Embryonic facial prominence (tissue), 1 donor: ENCODE measurements around the gene IGFBP3.

Experiments used
- DNase-seq: peaks from one replicate; pipeline ENCODE4 v3.0.0-alpha.2; 2016; ENCODE audit errors: extremely low spot score

Gene IGFBP3

DNA sequence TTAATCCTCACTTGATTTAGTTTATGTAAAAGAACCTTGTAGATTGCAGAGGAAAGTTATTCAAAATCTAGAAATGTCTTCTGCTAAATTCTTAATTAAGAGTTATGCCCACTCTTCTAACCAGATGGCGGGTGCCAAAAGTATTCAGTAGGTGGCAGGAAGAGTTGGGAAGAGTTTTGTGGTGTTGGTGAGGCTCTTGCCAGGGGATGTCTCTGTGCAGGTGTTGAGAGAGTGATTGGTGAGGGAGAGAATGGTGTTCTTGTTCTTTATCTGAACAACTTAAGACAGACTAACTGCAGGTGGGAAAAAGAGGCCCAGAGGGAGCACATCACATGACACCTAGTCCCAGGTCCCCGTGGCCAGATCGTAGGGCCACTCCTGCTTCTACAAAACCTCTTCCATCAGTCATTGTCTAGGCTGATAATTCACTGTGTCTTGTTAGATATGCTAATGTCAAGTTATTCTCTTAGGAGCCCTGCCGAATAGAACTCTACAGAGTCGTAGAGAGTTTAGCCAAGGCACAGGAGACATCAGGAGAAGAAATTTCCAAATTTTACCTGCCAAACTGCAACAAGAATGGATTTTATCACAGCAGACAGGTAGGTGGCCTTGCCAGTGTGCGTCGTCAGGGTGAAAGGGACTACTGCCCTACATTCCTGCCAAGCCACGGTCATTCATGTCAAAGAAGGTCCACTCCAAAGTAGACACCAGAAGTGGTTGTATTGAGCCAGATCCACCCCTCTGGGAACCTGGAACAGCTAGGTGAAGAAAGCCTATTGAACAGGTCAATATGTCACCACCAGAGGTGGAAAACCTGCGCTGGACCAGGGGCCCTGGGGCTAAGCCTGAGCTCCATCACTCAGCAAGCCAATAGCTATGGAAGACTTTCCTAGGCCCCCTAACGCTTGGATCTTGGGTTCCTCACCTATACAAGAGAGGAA is 29.3 kb downstream of the IGFBP3 start:
- DNase-seq: no peak

DNA sequence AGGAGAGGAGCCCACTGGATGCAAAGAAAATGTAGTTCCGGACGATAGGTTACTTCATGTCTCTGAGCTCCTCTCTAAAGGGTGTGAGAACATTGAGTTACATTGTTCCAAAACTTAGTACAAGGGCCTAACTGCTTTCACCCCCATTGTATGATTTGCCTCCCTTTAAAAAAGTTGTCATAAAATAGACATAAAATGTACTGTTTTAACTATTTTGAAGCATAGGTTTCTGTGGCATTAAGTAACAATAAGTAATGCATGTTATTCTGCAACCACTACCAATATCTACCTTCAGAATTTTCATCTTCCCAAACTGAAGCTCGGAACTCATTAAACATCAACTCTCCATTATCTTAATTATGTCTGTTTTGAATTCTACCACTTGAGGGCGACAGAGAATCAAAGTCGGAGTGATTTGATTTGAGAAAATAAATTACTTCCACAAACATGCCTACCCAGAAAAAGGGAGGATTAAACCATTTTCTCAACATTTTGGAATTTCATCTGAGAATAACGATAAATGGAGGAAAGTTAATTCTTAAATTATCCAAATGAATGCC is 30.1 kb downstream of the IGFBP3 start:
- DNase-seq: no peak

DNA sequence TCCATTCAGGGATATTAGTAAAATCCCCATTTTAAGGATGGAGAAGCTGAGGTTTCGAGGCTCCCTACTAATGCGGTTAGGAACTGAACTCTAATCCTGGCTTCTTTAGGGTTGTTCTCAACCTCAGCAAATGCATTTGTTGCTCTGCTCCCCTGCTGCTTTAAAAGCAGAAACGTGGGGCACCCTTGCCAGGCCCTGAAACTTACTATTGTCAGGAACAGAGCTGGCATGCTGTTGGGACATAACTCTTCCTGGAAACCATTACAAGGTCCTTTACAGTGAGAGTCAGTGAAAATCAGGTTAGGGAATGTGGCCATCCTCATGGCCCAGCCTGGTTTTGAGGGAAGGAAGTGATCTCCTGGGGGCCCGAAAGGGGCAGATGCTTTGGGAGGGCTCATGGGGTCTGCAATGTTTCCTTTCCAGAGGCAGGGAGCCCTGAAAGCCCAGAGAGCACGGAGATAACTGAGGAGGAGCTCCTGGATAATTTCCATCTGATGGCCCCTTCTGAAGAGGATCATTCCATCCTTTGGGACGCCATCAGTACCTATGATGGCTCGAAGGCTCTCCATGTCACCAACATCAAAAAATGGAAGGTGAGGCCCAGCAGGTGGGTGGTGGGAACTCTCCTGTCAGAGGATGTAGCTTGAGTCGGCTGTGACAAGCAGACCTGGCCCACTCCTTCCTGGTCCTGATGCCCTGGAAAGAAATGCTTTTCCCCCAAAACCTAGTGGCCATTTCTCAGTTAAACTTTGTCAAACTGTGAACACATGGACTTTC is 30.8 kb downstream of the IGFBP3 start:
- no peak for DNase-seq

DNA sequence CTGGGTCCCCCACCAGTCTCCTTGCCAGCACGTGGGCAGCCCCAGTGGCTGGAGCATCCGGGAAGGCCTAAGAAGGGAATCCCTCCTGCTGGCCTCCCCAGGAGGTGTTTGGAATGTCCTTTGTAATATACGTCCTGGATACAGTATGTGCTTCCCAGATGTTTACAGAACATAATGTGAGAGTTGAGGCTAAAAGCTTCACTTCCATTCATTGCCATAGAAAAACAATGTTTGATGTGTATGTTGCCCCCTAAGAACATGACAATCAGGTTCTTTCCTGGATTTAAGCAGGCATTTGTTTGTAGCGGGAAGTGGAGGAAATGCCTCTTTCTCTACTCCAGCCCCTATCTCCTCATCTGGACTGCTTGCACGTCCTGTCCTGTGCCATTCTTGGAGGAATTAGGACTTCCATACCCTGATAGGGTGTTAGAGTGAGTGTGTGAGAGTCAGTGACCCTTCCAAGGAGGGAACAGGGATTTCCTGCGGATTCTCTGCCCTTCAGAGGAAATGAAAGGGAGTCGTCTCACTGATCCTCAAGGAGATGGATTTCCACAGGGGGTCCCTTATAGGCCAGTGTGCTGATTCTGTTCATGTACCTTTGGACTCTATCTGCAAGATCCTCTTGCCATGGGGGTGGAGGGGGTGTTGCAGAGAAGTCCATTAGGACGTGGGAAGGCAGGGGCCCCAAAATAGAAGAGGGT is 31.6 kb downstream of the IGFBP3 start:
- DNase-seq: no peak

DNA sequence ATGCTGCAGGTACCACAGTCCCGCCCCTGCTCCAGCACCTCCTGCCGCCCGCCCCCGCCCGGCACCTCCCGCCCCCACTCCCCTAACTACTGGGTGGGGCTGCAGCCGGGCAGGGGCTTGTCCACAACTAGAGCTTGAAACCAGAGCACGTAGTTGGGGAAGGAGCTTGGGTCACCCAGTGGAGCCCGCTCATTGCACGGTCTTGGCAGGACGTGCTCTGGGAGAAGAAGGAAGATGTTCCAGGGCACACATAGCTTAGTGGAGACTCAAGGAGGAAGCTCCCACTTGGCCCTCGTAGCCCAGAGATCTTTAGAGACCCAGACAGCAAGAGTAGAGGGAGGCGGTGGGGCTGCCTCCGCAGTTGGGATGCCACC is 32.1 kb downstream of the IGFBP3 start:
- no peak for DNase-seq

DNA sequence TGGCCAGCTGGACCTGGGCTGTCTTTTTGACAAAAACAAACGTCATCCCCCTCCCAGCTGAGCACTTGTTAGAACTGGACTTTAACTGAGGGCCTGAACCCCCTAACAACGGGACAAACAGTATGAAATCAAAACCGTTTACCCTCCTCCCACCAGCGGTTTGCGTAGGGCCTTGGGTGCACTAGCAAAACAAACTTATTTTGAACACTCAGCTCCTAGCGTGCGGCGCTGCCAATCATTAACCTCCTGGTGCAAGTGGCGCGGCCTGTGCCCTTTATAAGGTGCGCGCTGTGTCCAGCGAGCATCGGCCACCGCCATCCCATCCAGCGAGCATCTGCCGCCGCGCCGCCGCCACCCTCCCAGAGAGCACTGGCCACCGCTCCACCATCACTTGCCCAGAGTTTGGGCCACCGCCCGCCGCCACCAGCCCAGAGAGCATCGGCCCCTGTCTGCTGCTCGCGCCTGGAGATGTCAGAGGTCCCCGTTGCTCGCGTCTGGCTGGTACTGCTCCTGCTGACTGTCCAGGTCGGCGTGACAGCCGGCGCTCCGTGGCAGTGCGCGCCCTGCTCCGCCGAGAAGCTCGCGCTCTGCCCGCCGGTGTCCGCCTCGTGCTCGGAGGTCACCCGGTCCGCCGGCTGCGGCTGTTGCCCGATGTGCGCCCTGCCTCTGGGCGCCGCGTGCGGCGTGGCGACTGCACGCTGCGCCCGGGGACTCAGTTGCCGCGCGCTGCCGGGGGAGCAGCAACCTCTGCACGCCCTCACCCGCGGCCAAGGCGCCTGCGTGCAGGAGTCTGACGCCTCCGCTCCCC is 32.7 kb downstream of the IGFBP3 start, which contains the start of gene IGFBP1:
Gene IGFBP1, plus strand, starts transcription at position 304 of the 808 bp plus-strand sequence. Its CDS starts 165 bp downstream, at position 469.
- no peak for DNase-seq

DNA sequence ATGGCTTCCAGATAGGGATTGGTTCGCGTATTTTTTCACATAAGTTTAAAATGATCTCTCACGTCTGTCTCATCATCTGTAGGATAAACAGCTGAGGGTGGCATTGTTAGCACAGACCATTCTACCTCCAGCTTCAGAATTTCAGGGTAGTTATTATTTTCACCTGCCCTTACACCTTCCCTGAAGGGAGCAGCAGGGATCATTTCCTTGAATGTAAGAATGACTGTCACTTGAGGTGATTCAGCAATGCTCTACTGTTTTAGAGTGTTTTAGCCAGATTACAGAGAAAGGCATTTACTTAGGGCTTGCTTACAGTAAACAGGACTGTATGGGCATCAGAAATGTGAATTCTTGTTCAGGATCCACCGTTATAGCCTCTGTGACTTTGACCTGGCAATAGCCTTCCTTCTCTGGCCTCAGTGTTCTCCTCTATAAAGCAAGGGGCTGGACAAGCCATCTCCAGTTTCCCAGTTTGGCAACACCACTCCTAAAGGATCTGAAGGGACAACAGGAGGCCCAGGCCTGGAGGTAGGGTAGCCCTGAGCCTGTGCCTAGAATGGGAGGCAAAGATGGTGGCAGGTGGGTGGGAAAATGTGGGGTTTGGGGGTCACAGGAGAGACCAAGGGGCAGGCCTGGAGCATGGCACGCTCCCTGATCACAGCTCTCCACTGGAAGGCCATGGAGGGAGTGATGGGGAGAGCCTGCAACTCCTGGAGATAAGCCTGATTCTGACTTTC is 34.0 kb downstream of the IGFBP3 start:
- DNase-seq: no peak

DNA sequence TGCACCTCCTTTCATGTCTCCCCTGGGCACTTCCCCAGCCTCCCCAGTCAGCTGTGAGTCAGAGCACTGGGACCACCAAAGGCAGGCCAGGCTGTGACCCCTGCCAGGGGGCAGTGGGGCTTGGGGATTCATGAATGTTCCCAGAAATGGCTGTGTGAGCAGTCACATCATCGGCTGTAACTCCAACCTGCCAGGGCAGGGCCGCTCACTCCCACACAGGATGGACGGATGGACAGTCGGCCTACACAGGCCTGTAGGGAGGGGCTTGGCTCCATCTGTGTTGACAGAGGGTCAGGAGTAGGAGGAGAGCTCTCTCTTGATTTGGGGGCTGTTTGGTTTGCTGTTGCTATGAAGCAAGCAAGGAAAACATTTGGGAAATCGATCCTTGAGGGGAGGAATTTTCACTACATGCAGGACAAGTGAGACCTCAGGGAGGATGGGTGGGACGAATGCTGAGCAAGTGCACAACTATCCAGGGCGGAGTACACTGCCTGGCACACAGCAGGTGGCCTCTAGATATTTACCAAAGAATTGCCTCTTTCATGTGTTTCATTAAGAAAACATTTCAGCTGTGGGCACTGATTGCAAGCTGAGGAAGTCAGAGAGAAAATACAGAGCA is 35.7 kb downstream of the IGFBP3 start:
- no peak for DNase-seq

DNA sequence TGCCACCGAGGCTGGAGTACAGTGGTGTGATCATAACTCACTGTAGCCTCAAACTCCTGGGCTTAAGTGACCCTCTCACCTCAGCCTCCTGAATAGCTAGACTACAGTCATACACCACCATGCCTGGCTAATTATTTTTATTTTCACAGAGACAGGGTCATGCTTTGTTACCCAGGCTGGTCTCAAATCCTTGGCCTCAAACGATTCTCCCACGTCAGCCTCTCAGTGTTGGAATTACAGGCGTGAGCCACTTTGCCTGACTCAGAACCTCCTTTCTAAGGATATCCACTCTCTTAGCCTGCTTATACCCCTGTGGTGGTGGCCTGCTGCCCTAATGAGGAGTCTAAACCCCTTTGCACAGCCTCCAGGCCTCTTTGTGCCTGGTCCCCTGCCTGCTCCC is 36.9 kb downstream of the IGFBP3 start:
- DNase-seq: no peak

DNA sequence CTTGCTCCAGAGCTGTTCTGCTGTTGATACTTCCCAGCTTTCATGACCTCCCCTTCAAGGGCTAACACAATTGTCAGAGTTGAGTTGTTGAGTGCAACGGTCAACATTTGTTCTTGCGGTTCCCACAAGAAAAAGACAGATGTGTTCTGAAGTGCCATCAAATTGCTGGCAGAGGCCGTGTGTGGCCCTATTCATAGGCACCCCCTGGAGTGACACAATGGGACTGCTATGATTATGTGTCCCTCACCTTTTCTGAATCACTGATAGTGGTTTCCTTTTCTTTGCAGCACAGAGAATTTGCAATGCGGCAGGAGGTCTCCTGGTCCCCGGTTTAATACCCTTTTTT is 38.6 kb downstream of the IGFBP3 start:
- no peak for DNase-seq

DNA sequence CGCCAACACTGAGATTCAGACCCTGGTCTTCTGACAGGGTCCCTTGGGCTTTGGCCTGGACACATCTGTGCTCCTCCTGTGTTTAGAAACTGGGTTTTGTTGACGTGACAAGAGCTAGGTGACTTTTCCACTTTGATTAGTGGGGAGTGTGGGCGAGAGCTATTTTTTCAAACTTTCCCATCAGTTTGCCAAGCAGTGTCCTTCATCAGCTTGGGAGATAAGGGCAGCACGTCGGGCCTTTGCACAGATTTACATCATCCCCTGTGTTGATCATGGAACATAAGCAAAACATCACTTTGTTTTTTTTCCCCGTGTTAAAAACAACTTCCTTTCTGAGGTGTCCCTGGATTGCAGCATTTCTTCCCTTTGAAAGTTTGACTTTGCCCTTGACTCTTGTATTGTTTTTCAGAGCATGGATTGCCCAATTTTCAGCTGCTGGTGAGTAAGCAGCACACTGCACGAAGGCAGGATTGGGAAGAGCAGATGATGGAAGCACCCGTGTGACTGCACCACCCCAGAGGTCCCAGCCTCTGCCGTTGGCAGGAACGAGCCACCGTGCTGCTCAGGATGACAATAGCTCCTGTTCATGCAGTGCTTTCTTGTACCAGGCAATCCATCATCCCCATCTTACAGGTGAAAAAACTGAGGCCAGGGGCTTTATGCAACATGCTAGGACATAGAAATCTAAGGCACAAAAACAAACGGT is 39.2 kb downstream of the IGFBP3 start:
- DNase-seq: no peak

DNA sequence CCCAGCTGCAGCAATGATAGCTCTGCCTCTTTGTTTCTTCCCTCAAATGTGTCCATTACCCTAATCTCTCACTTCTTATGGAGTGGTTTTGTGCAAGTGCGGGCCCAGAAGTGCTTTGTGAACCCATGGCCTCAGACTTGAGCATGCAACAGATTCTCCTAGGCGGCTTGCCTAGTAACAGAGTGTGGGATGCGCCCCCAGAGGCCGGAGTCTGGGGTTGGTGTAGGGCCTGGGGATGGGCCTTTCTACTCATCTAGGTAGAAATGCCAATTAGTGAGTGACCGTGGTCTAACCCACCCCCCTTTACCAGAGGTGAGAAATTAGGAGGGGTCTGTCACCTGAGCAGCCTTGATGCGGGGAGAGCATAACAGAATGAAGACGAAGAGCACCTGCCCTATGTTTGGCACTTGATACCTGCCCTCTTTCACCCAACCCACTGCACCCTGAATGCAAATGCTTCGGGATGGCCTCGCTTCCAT is 39.8 kb downstream of the IGFBP3 start:
- no peak for DNase-seq

DNA sequence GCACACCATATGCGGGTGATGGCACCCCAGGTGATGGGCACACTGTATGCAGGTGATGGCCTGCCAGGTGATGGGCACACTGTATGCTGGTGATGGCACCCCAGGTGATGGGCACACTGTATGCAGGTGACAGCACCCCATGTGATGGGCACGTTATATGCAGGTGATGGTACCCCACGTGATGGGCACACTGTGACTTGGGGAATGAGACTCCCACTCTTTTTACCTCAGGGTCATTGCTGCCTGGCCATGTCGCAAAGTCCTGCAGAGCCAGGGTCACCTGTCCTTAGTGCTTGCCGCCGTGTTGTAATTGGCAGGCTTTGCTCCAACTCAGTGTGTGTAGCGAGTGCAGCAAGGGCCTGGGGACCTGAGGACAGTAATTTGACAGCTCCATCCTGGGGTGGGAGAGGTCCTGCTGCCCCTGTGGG is 40.6 kb downstream of the IGFBP3 start:
- no peak for DNase-seq

DNA sequence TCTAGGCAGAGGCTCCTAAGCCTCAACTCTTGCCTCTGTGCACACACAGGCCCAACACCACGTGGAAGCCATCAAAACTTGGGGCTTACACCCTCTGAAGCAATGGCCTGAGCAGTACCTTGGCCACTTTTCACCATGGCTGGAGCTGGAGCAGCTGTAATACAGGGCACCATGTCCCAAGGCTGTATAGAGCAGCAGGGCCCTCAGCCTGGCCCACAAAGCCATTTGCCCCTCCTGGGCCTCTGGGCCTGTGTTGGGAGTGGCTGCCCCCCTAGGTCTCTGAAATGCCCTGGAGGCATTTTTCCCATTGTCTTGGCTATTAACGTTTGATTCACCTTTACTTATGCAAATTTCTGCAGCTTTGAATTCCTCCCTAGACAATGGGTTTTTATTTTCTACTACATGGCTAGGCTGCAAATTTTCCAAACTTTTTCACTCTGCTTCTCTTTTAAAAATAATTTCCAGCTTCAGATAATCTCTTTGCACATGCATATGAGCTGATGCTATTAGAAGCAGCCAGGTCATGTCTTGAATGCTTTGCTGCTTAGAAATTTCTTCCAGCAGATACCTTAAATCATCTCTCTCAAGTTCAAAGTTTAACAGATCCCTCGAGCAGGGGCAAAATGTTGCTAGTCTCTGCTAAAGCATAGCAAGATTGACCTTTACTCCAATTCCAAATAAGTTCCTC is 42.5 kb downstream of the IGFBP3 start:
- no peak for DNase-seq

DNA sequence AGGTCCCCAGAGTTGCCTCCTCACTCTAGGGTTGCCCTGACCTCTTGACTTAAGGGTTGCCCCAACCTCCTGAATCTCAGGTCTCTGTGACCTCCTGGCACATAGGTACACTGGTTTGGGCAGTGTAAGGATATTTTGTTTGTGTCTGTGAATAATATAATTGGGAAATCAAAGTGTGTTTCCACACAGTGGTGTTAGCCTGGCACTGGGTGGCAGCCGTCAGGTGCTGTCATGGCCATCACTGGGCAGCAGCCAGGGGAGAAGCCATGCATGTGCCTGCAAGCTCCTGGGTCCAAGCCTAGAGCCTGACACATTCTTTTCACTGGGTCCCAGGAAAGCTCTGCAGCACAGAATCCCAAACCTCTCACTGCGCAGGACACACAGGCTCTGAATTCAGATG is 44.6 kb downstream of the IGFBP3 start:
- no peak for DNase-seq

DNA sequence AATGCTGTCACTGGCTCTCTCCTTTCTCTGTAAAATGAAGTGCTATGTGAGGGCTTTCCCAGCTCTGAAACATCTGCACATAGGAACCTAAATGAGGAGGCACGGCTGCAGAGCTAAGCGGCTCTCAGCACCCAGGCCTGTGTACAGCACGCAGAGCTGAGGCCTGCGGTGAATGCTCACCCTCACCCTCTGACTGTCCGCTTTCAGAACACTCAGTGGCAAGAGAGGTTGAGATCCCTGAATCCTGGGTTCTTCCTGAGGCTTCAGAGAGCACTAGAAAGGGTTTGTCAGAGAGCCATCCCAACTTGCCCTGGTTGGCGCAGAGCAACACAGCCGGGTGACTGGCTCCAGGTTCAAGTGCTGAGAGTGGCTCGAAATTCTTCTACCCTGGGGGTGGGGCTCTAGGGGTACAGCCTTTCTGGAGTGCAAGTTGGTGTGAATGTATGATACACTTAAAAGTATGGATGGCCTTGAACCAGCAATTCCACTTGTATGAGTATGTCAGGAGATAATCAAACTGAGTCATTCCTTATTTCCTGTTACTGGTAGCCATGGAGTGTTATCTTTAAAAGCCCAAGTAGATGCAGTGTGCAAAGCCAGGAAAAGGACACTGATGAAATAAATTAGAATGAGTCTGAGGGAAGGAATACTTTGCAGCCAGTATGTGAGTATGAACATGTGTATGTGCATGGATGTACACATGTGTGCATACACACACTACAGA is 46.5 kb downstream of the IGFBP3 start:
- DNase-seq: no peak

DNA sequence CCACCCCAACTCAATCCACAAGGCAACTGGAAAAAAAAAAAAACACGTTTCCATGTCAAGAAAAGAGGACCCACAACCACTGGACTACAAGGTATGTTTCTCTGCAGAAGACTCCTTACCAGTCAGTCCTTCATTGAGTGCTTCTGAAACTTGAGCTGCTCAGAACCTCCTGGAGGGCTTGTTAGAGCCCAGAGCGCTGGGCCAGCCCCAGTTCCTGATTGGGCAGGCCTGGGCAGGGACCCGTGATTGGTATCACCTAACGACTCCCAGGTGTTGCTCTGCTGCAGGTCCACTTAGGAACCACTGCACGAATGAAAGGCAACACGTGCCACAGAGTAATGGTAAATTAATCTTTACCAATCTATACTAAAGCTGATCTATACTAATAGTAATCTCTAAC is 47.7 kb downstream of the IGFBP3 start:
- DNase-seq: no peak

DNA sequence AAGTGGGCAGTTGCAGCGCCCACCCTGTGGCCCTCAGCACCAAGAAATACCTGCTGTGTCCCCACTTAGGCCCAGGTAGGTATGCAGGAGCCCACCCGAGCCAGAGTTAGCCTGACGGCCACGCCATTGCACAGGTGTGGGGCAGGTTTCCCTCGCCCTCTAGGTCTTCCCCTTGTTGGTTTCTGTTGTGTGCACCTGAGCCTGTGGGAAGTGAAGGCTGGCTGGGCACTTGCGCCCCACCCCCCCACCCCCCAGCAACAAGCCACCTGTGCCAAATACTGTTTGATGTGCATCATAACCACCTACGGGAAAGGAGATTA is 48.1 kb downstream of the IGFBP3 start, which contains the start of gene CCDC201:
Gene CCDC201, minus strand, starts transcription at position 48 of the 320 bp plus-strand sequence. CDS start 75 bp downstream, outside the sequence.
- no peak for DNase-seq
